Endodermal cell (in vitro differentiated cells): ENCODE data around the gene STX1A. TPM values are rescaled to one million over a fixed set of nuclear protein-coding genes. Genes with fewer than 3 reads are reported as not detected.
A peak's percentile ranks its signal among the peaks of the same experiment; 100 is the strongest.

Experiments
- DNase-seq: peaks from one replicate; pipeline ENCODE4 v3.0.0-alpha.2; 2017
- H3K27ac ChIP-seq: 2 replicates; pipeline ENCODE4 v1.5.1; 2013; ENCODE audit warnings: mild to moderate bottlenecking, low read depth, low read length, moderate library complexity
- H3K27me3 ChIP-seq: 2 replicates; pipeline ENCODE4 v1.6.1; 2013; ENCODE audit warnings: mild to moderate bottlenecking, low read length, moderate library complexity; ENCODE audit not compliant: insufficient read depth, control insufficient read depth, poor library complexity, severe bottlenecking
- H3K36me3 ChIP-seq: 2 replicates; pipeline ENCODE4 v1.7.0; 2013; ENCODE audit warnings: mild to moderate bottlenecking, low read length, moderate library complexity; ENCODE audit not compliant: control insufficient read depth, insufficient read depth
- H3K4me1 ChIP-seq: one replicate; pipeline ENCODE4 v1.7.0; 2013; ENCODE audit warnings: low read length; ENCODE audit not compliant: control insufficient read depth, insufficient read depth
- H3K4me3 ChIP-seq: 2 replicates; pipeline ENCODE4 v1.5.1; 2013; ENCODE audit warnings: mild to moderate bottlenecking, low read length, moderate library complexity
- H3K9ac ChIP-seq: 2 replicates; pipeline ENCODE4 v1.6.1; 2013; ENCODE audit warnings: mild to moderate bottlenecking, low read length, moderate library complexity; ENCODE audit not compliant: poor library complexity, severe bottlenecking; ENCODE audit errors: extremely low read depth
- H3K9me3 ChIP-seq: 2 replicates; pipeline ENCODE4 v1.6.1; 2013; ENCODE audit warnings: mild to moderate bottlenecking, low read length, moderate library complexity; ENCODE audit not compliant: control insufficient read depth
- H3K27ac Mint-ChIP-seq: 2 replicates; pipeline ENCODE4 v1.8.0; 2020; ENCODE audit warnings: mixed read lengths
- H3K27me3 Mint-ChIP-seq: 2 replicates; pipeline ENCODE4 v1.8.0; 2021; ENCODE audit warnings: mild to moderate bottlenecking, mixed read lengths; ENCODE audit not compliant: insufficient read depth
- H3K36me3 Mint-ChIP-seq: 2 replicates; pipeline ENCODE4 v1.8.0; 2020; ENCODE audit warnings: low read depth, mixed read lengths
- H3K4me1 Mint-ChIP-seq: 2 replicates; pipeline ENCODE4 v1.8.0; 2020; ENCODE audit warnings: mixed read lengths
- H3K4me3 Mint-ChIP-seq: 2 replicates; pipeline ENCODE4 v1.8.0; 2020; ENCODE audit warnings: mild to moderate bottlenecking, moderate library complexity, mixed read lengths
- H3K9me3 Mint-ChIP-seq: 2 replicates; pipeline ENCODE4 v1.8.0; 2020; ENCODE audit warnings: mild to moderate bottlenecking, mixed read lengths
- CTCF ChIP-seq: fragments of 200-600 bp; sonication (generic); conservative IDR thresholded peaks from 2 replicates; pipeline ENCODE4 v1.5.0; 2021; ENCODE audit warnings: antibody characterized with exemption, mild to moderate bottlenecking
- WGBS, 2 experiments: methylation state at CpG; one replicate each; pipeline versions ENCODE4 v1.1.5 to v1.1.7; 2013; ENCODE audit warnings: missing lambda C conversion rate in 2 of 2, mixed read lengths in 1 of 2; ENCODE audit not compliant: insufficient coverage in 1 of 2, insufficient read length in 1 of 2; 5-methylcytosine and 5-hydroxymethylcytosine counted together
- total RNA-seq, 2 donors: library from RNA; stranded (reverse); fragmentation: NEBNext Ultra II Directional in 1 of 2; extraction: Animal tissue kit (Norgen Biotek cat#: 25700) in 1 of 2; gene quantifications; 2 replicates in 1 of 2; 3 replicates in 1 of 2; pipeline ENCODE4 v1.2.1, GENCODE V29; 2021

The STX1A gene
- total RNA-seq, 2 donors from 2014 or later = 23.0 to 34.4 TPM

GRCh38 chr7:73732397-73732796 is 12.9 kb upstream of the STX1A start:
- Mint-ChIP-seq H3K27ac (no peak overlapping the region), H3K27me3 (no peaks in the 10 kb centered on the region), H3K4me1 (peaks cover 9% of the 10 kb centered on the region), H3K36me3 (peaks cover 18% of the 10 kb centered on the region), H3K9me3 (no peaks in the 10 kb centered on the region), H3K4me3 (no peak overlapping the region)
- no peaks in the 10 kb centered on the region for H3K27me3 ChIP-seq
- DNase-seq = no peak
- 81 to 93% methylated on average over 2 of the region's 2 CpGs for WGBS, 2 experiments
- no peaks in the 10 kb centered on the region for H3K4me1 ChIP-seq
- no peak overlapping the region for H3K9ac ChIP-seq
- no peak for TF ChIP-seq CTCF
- H3K4me3 ChIP-seq = no peak overlapping the region
- H3K9me3 ChIP-seq = no peaks in the 10 kb centered on the region
- no peak overlapping the region for H3K27ac ChIP-seq
- H3K36me3 ChIP-seq = peaks cover 17% of the 10 kb centered on the region

GRCh38 chr7:73730485-73730884 is 11.0 kb upstream of the STX1A start:
- Mint-ChIP-seq H3K4me3 (no peak overlapping the region), H3K27ac (no peak overlapping the region), H3K9me3 (no peaks in the 10 kb centered on the region), H3K4me1 (peaks cover 9% of the 10 kb centered on the region), H3K27me3 (no peaks in the 10 kb centered on the region), H3K36me3 (peaks cover 1% of the 10 kb centered on the region)
- WGBS, 2 experiments = 30 to 59% methylated on average over 2 to 3 of the region's 3 CpGs
- Histone ChIP-seq H3K4me3 (no peak overlapping the region), H3K9ac (no peak overlapping the region), H3K27ac (peak overlapping the region; percentile 38), H3K9me3 (no peaks in the 10 kb centered on the region), H3K27me3 (no peaks in the 10 kb centered on the region), H3K36me3 (peaks cover under 1% of the 10 kb centered on the region), H3K4me1 (no peaks in the 10 kb centered on the region)
- peak; percentile 33 for DNase-seq
- no peak for TF ChIP-seq CTCF

DNA sequence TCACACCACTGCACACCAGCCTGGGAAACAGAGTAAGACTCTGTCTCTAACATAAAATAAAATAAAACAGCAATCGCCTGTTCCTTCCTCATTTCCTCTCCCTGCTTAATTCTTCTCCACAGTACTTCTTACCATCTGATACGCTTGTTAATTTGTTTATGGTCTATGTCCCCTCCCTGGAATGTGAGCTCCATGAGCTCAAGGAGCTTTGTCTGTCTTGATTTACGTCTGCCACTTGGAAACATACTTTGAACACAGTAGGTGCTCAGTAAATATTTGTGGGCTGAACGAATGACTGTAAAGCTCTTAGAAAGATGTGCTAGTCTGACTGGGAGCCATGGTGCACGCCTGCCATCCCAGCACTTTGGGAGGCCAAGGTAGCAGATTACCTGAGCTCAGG is 9.1 kb upstream of the STX1A start:
- Histone ChIP-seq H3K9ac (no peak overlapping the region), H3K36me3 (no peaks in the 10 kb centered on the region), H3K9me3 (no peaks in the 10 kb centered on the region), H3K4me1 (no peaks in the 10 kb centered on the region), H3K4me3 (no peak overlapping the region), H3K27me3 (no peaks in the 10 kb centered on the region), H3K27ac (no peak overlapping the region)
- Mint-ChIP-seq H3K36me3 (no peaks in the 10 kb centered on the region), H3K27ac (no peak overlapping the region), H3K4me1 (peaks cover 6% of the 10 kb centered on the region), H3K4me3 (no peak overlapping the region), H3K9me3 (no peaks in the 10 kb centered on the region), H3K27me3 (no peaks in the 10 kb centered on the region)
- no peak for DNase-seq
- TF ChIP-seq CTCF = no peak
- 83 to 86% methylated on average over 5 of the region's 5 CpGs for WGBS, 2 experiments
